Measurements from ENCODE around the gene NFIC. TPM values are rescaled to one million over a fixed set of nuclear protein-coding genes. Genes with fewer than 3 reads are reported as not detected.
A peak's percentile ranks its signal among the peaks of the same experiment; 100 is the strongest.

Gene NFIC
- total RNA-seq, 6 donors from 2014 or later, result 96.1 to 175 (median 154) TPM

DNA sequence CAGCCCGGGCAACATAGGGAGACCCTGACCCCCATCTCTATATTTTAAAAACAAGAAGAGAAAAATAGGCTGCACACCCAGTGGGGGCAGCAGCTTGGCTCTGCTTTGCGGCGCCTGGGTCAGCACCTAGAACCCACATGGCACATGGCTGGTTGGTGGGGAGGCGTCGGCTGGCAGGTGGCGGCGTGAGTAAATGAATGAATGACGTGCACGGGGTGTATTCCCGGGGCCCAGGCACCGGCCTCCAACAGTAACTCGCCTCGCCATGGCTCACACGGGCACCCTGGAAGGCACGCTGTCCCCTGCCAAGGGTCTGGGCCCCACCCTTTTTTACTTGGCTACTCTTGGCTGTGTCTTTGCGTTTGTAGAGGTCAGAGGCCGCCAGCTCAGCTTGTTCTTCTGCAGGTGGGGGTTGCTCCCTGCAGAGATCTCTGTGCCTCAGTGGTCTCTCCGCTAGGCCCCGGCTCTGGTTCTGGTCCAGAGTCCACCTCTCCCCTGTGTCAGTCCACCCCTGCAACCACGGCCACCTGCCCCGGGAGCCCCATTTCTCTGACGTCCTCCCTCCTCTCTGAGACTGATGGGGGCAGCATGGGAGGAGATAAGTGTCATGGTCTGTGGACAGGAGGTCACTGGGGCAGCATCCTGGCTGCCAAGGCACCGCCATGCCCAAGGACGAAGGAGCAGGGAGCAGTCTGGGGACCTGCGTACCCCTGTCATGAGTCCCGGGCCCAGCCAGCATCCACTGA is 145.3 kb downstream of the NFIC start:
- Histone ChIP-seq H3K4me3 (no peak overlapping the region), H3K9me3 (no peaks in the 10 kb centered on the region), H3K36me3 (peaks cover 0 to 21% (median 8%) of the 10 kb centered on the region in 4 donors), H3K27me3 (no peaks in the 10 kb centered on the region), H3K27ac (no peak overlapping the region), H3K4me1 (peaks cover 13 to 40% (median 18%) of the 10 kb centered on the region in 4 donors)
- peak in 1 of 2 donors; percentile 62 for DNase-seq
- WGBS, 2 donors, result 91 to 92% methylated on average over 18 to 23 of the region's 26 CpGs
- TF ChIP-seq POLR2AphosphoS5 (IDR thresholded peaks at IDR 0.05), result no peak
- no peak for TF ChIP-seq EP300 (IDR thresholded peaks at IDR 0.05)
- no peak for TF ChIP-seq POLR2A (IDR thresholded peaks at IDR 0.05)
- TF ChIP-seq, protein P1, sequence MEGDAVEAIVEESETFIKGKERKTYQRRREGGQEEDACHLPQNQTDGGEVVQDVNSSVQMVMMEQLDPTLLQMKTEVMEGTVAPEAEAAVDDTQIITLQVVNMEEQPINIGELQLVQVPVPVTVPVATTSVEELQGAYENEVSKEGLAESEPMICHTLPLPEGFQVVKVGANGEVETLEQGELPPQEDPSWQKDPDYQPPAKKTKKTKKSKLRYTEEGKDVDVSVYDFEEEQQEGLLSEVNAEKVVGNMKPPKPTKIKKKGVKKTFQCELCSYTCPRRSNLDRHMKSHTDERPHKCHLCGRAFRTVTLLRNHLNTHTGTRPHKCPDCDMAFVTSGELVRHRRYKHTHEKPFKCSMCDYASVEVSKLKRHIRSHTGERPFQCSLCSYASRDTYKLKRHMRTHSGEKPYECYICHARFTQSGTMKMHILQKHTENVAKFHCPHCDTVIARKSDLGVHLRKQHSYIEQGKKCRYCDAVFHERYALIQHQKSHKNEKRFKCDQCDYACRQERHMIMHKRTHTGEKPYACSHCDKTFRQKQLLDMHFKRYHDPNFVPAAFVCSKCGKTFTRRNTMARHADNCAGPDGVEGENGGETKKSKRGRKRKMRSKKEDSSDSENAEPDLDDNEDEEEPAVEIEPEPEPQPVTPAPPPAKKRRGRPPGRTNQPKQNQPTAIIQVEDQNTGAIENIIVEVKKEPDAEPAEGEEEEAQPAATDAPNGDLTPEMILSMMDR (IDR thresholded peaks at IDR 0.05), result no peak
- no peak for ATAC-seq (ENCODE audit: low FRiP score in 2 of 2)

DNA sequence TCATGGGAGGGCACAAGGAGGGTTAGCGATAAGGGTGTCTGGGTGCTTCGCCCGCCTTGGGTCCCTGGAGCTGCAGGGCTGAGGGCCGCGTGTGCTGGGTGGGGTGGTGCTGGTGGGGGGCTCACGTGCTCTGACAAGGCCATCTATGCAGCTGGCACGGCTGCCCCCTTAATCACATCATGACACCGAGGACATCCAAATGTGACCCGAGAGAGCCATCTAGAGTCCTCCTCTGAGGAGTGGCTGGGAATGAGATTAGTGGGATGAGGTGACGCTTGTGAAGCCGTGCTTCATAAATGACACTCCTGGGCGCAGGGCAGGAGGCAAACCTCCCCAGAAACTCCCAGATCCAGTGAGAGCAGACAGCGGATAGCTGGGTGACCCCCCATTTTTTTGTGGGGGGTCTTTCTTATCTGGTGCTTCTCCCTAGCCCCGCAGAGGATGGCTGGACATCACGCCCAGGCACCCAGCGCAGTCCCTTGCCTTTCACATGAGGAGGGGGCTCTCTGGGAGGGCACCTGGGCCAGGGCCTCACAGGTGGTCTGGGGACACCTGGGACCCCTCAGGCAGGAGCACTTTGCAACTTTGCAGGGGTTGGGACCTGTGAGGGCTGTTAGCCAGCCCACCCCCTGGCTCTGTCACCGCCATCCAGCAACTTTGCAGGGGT is 146.3 kb downstream of the NFIC start:
- H3K36me3 ChIP-seq, result peaks cover 0 to 21% (median 8%) of the 10 kb centered on the region in 4 donors
- 89 to 94% methylated on average over 11 to 16 of the region's 17 CpGs for WGBS, 2 donors
- H3K4me1 ChIP-seq, result peaks cover 14 to 40% (median 16%) of the 10 kb centered on the region in 4 donors
- no peaks in the 10 kb centered on the region for H3K9me3 ChIP-seq
- no peaks in the 10 kb centered on the region for H3K27me3 ChIP-seq
- no peak overlapping the region for H3K4me3 ChIP-seq
- DNase-seq (peak in 1 of 2 donors; percentile 33), ATAC-seq (ENCODE audit: low FRiP score in 2 of 2) (no peak)
- H3K27ac ChIP-seq, result no peak overlapping the region
- TF ChIP-seq POLR2A (IDR thresholded peaks at IDR 0.05) (no peak), EP300 (IDR thresholded peaks at IDR 0.05) (no peak), POLR2AphosphoS5 (IDR thresholded peaks at IDR 0.05) (no peak)
- TF ChIP-seq, protein P1 (IDR thresholded peaks at IDR 0.05), result no peak

DNA sequence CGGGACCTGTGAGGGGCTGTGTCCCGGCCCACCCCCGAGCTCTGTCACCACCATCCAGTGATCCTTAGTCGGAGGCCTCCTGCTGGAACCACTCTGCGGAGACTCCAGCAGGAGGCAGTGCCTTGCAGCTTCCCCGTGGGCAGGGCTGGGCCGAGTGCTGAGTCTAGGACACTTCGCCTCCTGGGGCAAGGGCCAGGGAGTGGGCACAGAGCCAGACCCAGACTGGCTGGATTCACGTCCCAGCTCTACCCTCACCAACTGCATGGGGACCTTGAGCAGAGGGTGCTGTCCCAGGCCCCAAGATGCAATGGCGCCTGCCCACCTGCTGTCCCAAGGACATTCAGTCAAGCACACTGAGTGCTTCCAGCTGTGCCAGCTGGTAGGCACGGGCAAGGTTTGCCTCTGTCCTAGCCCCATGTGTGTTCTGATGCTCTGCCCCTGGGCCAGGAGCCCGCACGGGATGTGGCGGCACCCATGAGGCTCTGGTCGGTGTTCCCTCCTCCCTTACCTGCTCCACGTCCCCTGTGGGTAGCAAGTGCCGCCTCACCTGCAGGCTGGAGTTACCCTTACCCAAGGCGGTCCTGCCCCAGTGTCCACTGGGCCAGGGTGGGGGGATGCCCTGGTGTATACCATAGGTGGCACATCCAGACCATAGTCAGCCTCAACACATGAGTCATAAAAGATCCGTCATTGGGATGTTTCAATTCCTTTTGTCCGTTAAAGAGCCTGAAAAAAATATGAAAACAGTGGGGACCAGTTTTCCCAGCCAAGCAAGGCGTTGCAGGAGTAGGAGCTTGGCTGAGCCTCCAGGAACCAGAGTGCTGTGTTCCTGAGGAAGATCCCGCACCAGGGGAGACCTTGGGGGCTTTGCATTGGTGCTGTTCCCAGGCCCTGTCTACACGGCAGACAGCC is 147.1 kb downstream of the NFIC start:
- Histone ChIP-seq H3K36me3 (peaks cover 0 to 21% (median 8%) of the 10 kb centered on the region in 4 donors), H3K4me3 (no peak overlapping the region), H3K4me1 (peaks cover 9 to 32% (median 13%) of the 10 kb centered on the region in 4 donors), H3K27me3 (no peaks in the 10 kb centered on the region), H3K9me3 (no peaks in the 10 kb centered on the region), H3K27ac (no peak overlapping the region)
- peak in 1 of 2 donors; percentile 55 for DNase-seq
- TF ChIP-seq POLR2A (IDR thresholded peaks at IDR 0.05), result no peak
- TF ChIP-seq POLR2AphosphoS5 (IDR thresholded peaks at IDR 0.05), result no peak
- 72 to 92% methylated on average over 6 to 18 of the region's 23 CpGs for WGBS, 2 donors
- peak in 1 of 2 donors; percentile 1 for ATAC-seq (ENCODE audit: low FRiP score in 2 of 2)

DNA sequence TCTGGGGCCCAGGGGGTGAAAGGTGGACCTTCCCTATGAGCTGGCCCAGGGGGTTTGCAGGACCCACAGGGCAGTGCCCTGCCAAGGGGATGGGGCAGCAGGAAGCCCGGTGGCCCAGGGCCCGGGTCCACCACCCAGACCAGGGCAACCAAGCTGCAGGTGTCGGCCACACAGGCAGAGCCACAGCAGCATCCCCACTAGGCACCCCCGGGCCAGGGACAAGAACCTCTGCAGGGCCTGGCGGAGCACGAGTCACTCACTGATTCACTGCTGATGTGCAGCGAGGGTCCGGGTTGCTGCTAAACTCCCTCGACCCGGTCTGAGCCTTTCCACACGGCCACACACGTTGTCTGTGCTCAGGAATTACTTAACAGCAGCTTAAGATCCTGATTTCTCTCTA is 148.5 kb downstream of the NFIC start:
- ATAC-seq (ENCODE audit: low FRiP score in 2 of 2) (no peak), DNase-seq (peak in 1 of 2 donors; percentile 64)
- Histone ChIP-seq H3K4me3 (no peak overlapping the region), H3K4me1 (peaks cover 6 to 26% (median 10%) of the 10 kb centered on the region in 4 donors), H3K27ac (no peak overlapping the region), H3K36me3 (peaks cover 3 to 21% (median 9%) of the 10 kb centered on the region in 4 donors), H3K27me3 (no peaks in the 10 kb centered on the region), H3K9me3 (no peaks in the 10 kb centered on the region)
- TF ChIP-seq POLR2AphosphoS5 (IDR thresholded peaks at IDR 0.05) (no peak), POLR2A (IDR thresholded peaks at IDR 0.05) (no peak)
- 83 to 90% methylated on average over 2 to 11 of the region's 12 CpGs for WGBS, 2 donors

DNA sequence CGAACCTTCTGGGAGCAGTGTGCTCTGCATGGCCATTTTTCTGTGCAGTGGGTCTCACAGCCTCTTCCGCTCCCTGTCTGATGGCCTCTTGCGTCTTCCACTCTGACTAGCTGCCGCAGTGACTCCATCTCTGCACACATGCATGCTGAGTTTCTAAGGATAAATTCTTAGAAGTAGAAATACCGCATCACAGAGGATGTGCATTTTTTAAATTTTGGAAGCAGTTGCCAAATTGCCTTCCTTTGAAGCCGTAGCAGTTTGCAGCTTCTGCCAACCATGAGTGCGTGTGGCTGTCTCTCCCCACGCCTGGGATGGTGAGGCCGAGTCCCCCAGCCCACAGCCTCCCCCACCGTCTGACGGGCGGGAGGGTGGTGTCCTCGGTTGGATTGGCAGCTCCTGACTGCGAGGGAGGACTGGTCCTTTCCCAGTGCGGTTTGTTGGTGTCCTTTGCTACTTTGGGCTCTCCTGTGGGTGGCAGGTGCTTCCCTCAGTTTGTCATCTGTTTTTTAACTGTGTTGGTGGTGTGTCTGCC is 149.6 kb downstream of the NFIC start:
- TF ChIP-seq EP300 (IDR thresholded peaks at IDR 0.05) (no peak), POLR2A (IDR thresholded peaks at IDR 0.05) (no peak), POLR2AphosphoS5 (IDR thresholded peaks at IDR 0.05) (no peak)
- TF ChIP-seq, protein P1 (IDR thresholded peaks at IDR 0.05), result no peak
- no peak overlapping the region for H3K4me3 ChIP-seq
- DNase-seq, result peak in 1 of 2 donors; percentile 32
- 80 to 84% methylated on average over 15 of the region's 15 CpGs for whole genome bisulfite sequencing, 2 donors
- ATAC-seq (ENCODE audit: low FRiP score in 2 of 2), result no peak
- peaks cover 6 to 26% (median 10%) of the 10 kb centered on the region in 4 donors for H3K4me1 ChIP-seq
- H3K36me3 ChIP-seq, result peaks cover 0 to 20% (median 11%) of the 10 kb centered on the region in 4 donors
- H3K27ac ChIP-seq, result no peak overlapping the region
- H3K9me3 ChIP-seq, result no peaks in the 10 kb centered on the region
- no peaks in the 10 kb centered on the region for H3K27me3 ChIP-seq

Data from upper lobe of left lung (tissue), 6 donors.